Umbilical cord (tissue), 2 donors: ENCODE results near the gene CEP41. TPM values are rescaled to one million over a fixed set of nuclear protein-coding genes. Genes with fewer than 3 reads are reported as not detected.
"Not testable (repeated sequence)": the region's sequence is repeated elsewhere in the genome, so short reads cannot be mapped to it uniquely, and the experiment has no call there.

ENCODE experiments used
- DNase-seq: peaks from one replicate; pipeline ENCODE4 v3.0.0-alpha.2; 2015; ENCODE audit warnings: low spot score
- total RNA-seq: library from RNA; depleted of rRNA; stranded (reverse); fragments of >200 nt; gene quantifications from one replicate; pipeline ENCODE4 v1.2.3, GENCODE V29; 2014; ENCODE audit warnings: low replicate concordance; ENCODE audit not compliant: insufficient read depth

Gene CEP41
- total RNA-seq, 1 donor from 2014 or later = 6.7 TPM

- DNase-seq = no peak
Observed at GRCh38 chr7:130387628-130388403, 53.0 kb downstream of the CEP41 start.

- no peak for DNase-seq
Observed at GRCh38 chr7:130387306-130387627, 53.5 kb downstream of the CEP41 start.

GRCh38 chr7:130386876-130387275 is 53.9 kb downstream of the CEP41 start:
- DNase-seq = no peak

GRCh38 chr7:130385600-130386066 is 55.2 kb downstream of the CEP41 start:
- DNase-seq = no peak

GRCh38 chr7:130384841-130385599 is 55.8 kb downstream of the CEP41 start:
- no peak for DNase-seq

- no peak for DNase-seq
Observed at GRCh38 chr7:130384371-130384801, 56.4 kb downstream of the CEP41 start.

- no peak for DNase-seq
Observed at GRCh38 chr7:130383187-130383980, 57.4 kb downstream of the CEP41 start.

- no peak for DNase-seq
Observed at GRCh38 chr7:130381468-130382312, 59.1 kb downstream of the CEP41 start.

GRCh38 chr7:130380861-130381455 is 59.9 kb downstream of the CEP41 start:
- DNase-seq = no peak

- peak; percentile 83 for DNase-seq
Observed at GRCh38 chr7:130379921-130380860, 60.6 kb downstream of the CEP41 start, which contains the start of gene CPA1. Gene CPA1, plus strand, starts transcription at chr7:130380494. Its CDS starts 27 bp downstream, at chr7:130380521.

GRCh38 chr7:130379532-130379920 is 61.3 kb downstream of the CEP41 start:
- peak; percentile 54 for DNase-seq

GRCh38 chr7:130379019-130379418 is 61.8 kb downstream of the CEP41 start:
- no peak for DNase-seq

GRCh38 chr7:130377178-130377577 is 63.6 kb downstream of the CEP41 start:
- DNase-seq = no peak

GRCh38 chr7:130376461-130376860 is 64.4 kb downstream of the CEP41 start:
- not testable (repeated sequence) for DNase-seq

GRCh38 chr7:130374507-130374906 is 66.3 kb downstream of the CEP41 start:
- DNase-seq = no peak

- peak; percentile 63 for DNase-seq
Observed at GRCh38 chr7:130372402-130373165, 68.2 kb downstream of the CEP41 start.

GRCh38 chr7:130371046-130371445 is 69.8 kb downstream of the CEP41 start:
- DNase-seq = no peak

GRCh38 chr7:130369831-130370550 is 70.8 kb downstream of the CEP41 start:
- DNase-seq = no peak
